OCI-M2 (cell line): ENCODE data around the gene DDIT4.
"Not testable (repeated sequence)": the region's sequence is repeated elsewhere in the genome, so short reads cannot be mapped to it uniquely, and the experiment has no call there.

ENCODE experiments used
- DNase-seq: peaks from one replicate; lab custom pipeline; 2025; ENCODE audit not compliant: unreplicated experiment; lab: John Stamatoyannopoulos, UW

DDIT4 gene

DNA sequence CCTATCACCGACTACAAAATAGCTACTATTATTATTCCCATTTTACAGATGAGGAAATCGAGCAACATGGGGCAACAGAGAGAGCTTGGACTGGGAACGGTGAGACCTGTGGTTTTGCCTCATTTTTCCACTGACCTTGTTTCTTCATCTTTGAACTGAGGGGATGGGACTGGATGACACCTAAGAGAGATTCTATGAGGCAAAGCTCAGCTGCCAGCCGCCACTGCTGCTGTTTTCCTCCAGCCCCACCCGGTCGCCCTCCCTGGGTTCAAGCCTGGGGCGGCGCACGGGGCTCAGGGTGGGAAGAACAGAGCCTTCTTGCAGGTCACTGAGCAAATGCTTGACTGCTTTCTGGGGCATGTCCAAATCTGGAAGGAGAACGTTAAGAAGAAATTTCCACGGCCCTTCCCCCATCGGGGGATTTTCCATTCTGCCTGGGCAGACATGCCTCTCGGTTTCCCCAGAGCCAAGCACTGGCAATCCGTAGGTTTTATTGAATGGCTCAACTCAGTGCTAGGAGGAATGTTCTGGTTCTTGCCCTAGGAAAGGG lies 12.3 kb downstream of the DDIT4 start:
- DNase-seq, result no peak

GRCh38 chr10:72291019-72291532 lies 17.4 kb downstream of the DDIT4 start:
- no peak for DNase-seq

- DNase-seq, result no peak
These were observed 18.5 kb downstream of the DDIT4 start for GRCh38 chr10:72292223-72292691.

GRCh38 chr10:72295330-72295910 lies 21.7 kb downstream of the DDIT4 start:
- no peak for DNase-seq

- DNase-seq, result not testable (repeated sequence)
These were observed 23.1 kb downstream of the DDIT4 start for GRCh38 chr10:72296829-72297280.

GRCh38 chr10:72297281-72297804 lies 23.6 kb downstream of the DDIT4 start:
- DNase-seq, result no peak

DNA sequence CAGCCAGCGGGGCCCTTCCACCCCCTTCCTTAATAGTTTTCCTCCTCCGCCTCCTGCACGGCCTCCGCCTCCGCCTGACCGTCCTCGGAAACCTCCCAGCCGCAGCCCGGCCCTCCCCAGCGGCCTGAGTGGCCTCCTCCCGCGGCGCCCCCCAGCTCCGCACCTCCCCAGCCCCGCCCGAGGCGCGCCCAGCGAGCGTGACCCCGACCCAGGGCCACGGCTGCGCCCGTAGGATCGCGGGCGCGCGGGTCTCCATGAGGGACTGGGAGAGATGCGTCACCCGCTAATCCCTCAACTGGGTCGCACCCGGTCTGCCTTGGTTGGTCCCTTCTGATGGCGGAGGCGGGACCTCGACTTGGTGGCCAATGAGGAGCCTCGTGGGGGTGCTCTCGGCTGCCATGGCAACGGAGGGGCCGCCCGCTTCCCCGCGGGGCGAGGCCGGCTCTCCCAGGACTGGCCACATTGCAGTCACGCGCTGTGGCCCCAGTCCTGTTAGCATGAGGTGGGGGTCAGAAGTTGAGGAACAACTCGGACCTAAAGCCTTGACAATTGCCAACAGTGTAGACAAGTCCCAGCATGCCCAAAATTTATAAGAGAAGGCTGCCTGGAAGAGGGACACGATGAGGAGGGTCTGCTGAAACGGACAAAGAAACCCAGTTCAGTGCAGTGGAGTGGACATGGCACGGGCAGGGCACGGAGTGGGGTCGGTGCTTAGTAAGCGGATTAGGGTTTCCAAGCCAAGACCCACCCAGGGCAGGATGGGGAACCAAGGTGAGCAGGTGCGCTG lies 24.3 kb downstream of the DDIT4 start:
- DNase-seq, result peak; percentile 36

- DNase-seq, result no peak
These were observed 25.1 kb downstream of the DDIT4 start for GRCh38 chr10:72298592-72299519.

GRCh38 chr10:72303424-72304128 lies 29.9 kb downstream of the DDIT4 start:
- DNase-seq, result no peak

DNA sequence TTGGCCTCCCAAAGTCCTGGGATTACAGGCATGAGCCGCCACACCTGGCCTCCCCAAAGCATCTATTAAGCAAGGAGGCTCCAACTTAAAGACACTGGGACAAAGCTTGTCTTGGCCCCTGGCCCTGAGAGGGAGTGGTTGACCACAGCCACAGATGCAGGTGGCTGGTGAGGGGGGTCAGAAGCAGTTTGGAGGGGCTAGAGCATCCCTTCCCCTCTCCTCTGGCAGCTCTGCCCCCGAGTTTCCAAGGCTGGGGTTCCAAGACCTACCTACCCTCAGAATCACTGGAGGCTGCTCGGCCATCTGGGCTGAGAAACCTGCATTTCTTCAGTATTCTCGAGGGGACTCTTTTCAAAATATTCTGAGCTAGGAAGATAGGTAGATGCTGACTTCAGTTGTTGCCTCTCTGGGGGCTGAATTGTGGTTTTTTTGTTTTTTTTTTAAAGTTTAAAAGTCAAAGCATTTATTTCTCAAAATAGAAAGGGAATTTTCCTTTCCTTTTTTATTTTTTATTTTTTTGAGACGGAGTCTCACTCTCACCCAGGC lies 32.6 kb downstream of the DDIT4 start:
- no peak for DNase-seq

- DNase-seq, result not testable (repeated sequence)
These were observed 34.0 kb downstream of the DDIT4 start for GRCh38 chr10:72307711-72308110.

DNA sequence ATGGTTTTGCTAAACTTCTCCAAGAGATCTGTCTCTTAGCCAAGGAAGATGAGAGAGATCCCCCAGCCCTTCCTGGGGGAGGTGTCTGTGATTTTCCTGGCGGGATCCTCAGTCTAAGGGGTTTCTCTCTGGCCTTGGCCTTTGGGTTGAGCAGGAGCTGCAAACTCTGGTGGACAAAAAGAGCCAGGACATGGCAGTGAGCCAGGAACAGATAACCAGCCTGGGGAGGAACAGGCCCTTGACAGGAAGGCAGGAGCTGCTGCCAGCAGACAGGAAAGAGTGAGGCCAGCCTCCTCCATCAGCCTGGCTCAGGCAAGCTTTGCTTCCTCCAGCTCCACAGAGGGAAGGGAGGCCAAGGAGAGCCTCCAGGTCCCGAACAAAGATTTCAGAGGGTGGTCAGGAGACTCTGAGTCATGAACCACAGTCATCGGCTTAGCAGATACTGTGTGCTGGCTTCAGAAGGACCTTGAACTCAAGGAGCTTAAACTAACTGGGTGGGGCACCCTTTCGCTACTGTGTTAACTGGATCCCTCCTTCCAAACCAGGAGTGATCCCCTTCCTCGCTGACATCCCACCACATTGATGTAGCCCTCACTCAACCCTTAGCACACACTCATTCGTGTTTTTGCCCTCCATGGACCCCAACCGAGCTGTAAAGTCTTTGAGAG lies 34.7 kb downstream of the DDIT4 start:
- DNase-seq, result peak; percentile 27

- DNase-seq, result no peak
These were observed 35.8 kb downstream of the DDIT4 start for GRCh38 chr10:72309290-72310240.

GRCh38 chr10:72310241-72310633 lies 36.5 kb downstream of the DDIT4 start:
- no peak for DNase-seq

DNA sequence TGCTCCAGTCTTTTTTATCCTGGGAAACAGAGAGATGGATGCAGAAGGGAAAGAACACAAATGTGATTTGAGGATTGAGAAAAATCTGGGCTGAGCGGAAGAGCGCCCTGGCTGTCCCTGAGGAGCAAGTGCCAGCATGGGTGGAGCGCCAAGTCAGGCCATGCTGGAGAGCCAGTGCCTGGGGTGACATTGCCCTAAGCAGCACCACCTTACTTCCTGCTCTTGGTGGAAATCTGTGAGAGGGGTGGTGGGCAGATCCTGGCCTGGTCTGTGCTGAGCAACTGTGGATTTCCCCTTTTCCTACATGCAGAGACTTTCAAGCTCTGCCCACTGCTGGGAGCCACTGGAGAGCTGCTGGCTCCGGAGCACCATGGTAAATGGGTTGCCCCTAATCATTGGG lies 36.9 kb downstream of the DDIT4 start:
- no peak for DNase-seq

GRCh38 chr10:72311667-72312066 lies 37.9 kb downstream of the DDIT4 start:
- no peak for DNase-seq

- no peak for DNase-seq
These were observed 39.2 kb downstream of the DDIT4 start for GRCh38 chr10:72312865-72313391.

- DNase-seq, result no peak
These were observed 40.5 kb downstream of the DDIT4 start for GRCh38 chr10:72314263-72314662.
